B cell (primary cell): Measurements from ENCODE around the gene KTN1. TPM values are rescaled to one million over a fixed set of nuclear protein-coding genes. Genes with fewer than 3 reads are reported as not detected.

Experiments
- ATAC-seq: fragments of 200-7000 bp; cut with Tn5 transposase; one replicate; pipeline ENCODE4 v1.10.0; 2021; ENCODE audit warnings: low read depth, mild to moderate bottlenecking, moderate number of reproducible peaks, moderate library complexity
- CTCF ChIA-PET: fragments of 350-600 bp; sonication (Branson Sonifier 250); formaldehyde crosslinking; loops from one replicate; lab custom pipeline; 2021; ENCODE audit warnings: antibody characterized with exemption, inconsistent platforms; lab: Charles Lee
- POLR2A ChIA-PET: fragments of 350-600 bp; sonication (Branson Sonifier 250); formaldehyde crosslinking; loops from one replicate; lab custom pipeline; 2021; ENCODE audit warnings: antibody characterized with exemption; lab: Charles Lee
- DNase-seq: peaks from one replicate; pipeline ENCODE4 v3.0.0; 2013
- H2AFZ ChIP-seq: 2 replicates; pipeline ENCODE4 v1.6.1; 2012; ENCODE audit warnings: mild to moderate bottlenecking, low read depth, low read length; ENCODE audit not compliant: insufficient read depth, poor library complexity, severe bottlenecking
- H3K27ac ChIP-seq, 2 donors: 1 replicate in 1 of 2; 2 replicates in 1 of 2; pipeline ENCODE4 v1.5.1; 2012 to 2013; ENCODE audit warnings: low read length in 2 of 2, mild to moderate bottlenecking in 2 of 2, moderate library complexity in 1 of 2
- H3K27me3 ChIP-seq, 4 experiments: fragments of 200-600 bp in 1 of 4; sonication (generic) in 1 of 4; replicated peaks in 1 of 4; 1 replicate in 2 of 4; 2 replicates in 2 of 4; pipeline versions ENCODE4 v1.6.1 to v1.7.0; 2013 to 2016; ENCODE audit warnings: low read length in 3 of 4, mild to moderate bottlenecking in 2 of 4, mixed read lengths in 1 of 4, moderate library complexity in 1 of 4; ENCODE audit not compliant: insufficient read depth in 4 of 4, control insufficient read depth in 3 of 4; ENCODE audit errors: control extremely low read depth in 1 of 4
- H3K36me3 ChIP-seq, 2 experiments: replicated peaks in 1 of 2; 1 replicate in 1 of 2; 2 replicates in 1 of 2; pipeline versions ENCODE4 v1.6.1 to v1.7.1; 2013; ENCODE audit warnings: low read length in 1 of 2; ENCODE audit not compliant: insufficient read depth in 2 of 2, control insufficient read depth in 1 of 2; ENCODE audit errors: control extremely low read depth in 1 of 2, extremely low read depth in 1 of 2
- H3K4me1 ChIP-seq, 2 donors: fragments of 200-600 bp in 1 of 2; sonication (generic) in 1 of 2; 1 replicate in 1 of 2; 2 replicates in 1 of 2; pipeline versions ENCODE4 v1.5.1 to v1.6.1; 2013 to 2017; ENCODE audit warnings: low read length in 2 of 2; ENCODE audit not compliant: control insufficient read depth in 2 of 2, insufficient read depth in 2 of 2
- H3K4me2 ChIP-seq: replicated peaks from 2 replicates; pipeline ENCODE3; 2012; ENCODE audit warnings: mild to moderate bottlenecking, low read depth, low read length; ENCODE audit not compliant: poor library complexity, severe bottlenecking
- H3K4me3 ChIP-seq, 5 experiments: fragments of 200-600 bp in 1 of 5; sonication (generic) in 1 of 5; 1 replicate in 3 of 5; 2 replicates in 2 of 5; pipeline versions ENCODE4 v1.5.1 to v1.7.0; 2011 to 2016; ENCODE audit warnings: low read length in 4 of 5, mild to moderate bottlenecking in 4 of 5, low read depth in 2 of 5, control low read depth in 1 of 5, moderate library complexity in 1 of 5; ENCODE audit not compliant: insufficient read depth in 1 of 5; ENCODE audit errors: control extremely low read depth in 1 of 5, extremely low read depth in 1 of 5
- H3K79me2 ChIP-seq: fragments of 200-600 bp; sonication (generic); one replicate; pipeline ENCODE4 v1.6.0; 2016; ENCODE audit warnings: low read length; ENCODE audit not compliant: control insufficient read depth, insufficient read depth
- H3K9ac ChIP-seq: fragments of 200-600 bp; sonication (generic); 2 replicates; pipeline ENCODE4 v1.6.1; 2017; ENCODE audit warnings: mild to moderate bottlenecking, low read length, moderate library complexity
- H3K9me3 ChIP-seq, 3 donors: one replicate each; pipeline versions ENCODE4 v1.6.1 to v1.7.1; 2013; ENCODE audit warnings: low read length in 2 of 3; ENCODE audit not compliant: control insufficient read depth in 2 of 3, insufficient read depth in 1 of 3; ENCODE audit errors: control extremely low read depth in 1 of 3
- H4K20me1 ChIP-seq: 2 replicates; pipeline ENCODE4 v1.6.0; 2012; ENCODE audit warnings: mild to moderate bottlenecking, low read length; ENCODE audit not compliant: insufficient read depth, control insufficient read depth, poor library complexity, severe bottlenecking
- H3K27ac Mint-ChIP-seq: one replicate; pipeline ENCODE4 v1.8.0; 2021; ENCODE audit warnings: mixed read lengths
- H3K27me3 Mint-ChIP-seq: one replicate; pipeline ENCODE4 v1.8.0; 2021; ENCODE audit warnings: mixed read lengths
- H3K4me1 Mint-ChIP-seq: one replicate; pipeline ENCODE4 v1.8.0; 2021; ENCODE audit warnings: mixed read lengths
- H3K4me3 Mint-ChIP-seq: one replicate; pipeline ENCODE4 v1.8.0; 2021; ENCODE audit warnings: mixed read lengths
- H3K9me3 Mint-ChIP-seq: one replicate; pipeline ENCODE4 v1.8.0; 2022; ENCODE audit warnings: mixed read lengths; ENCODE audit not compliant: insufficient read depth
- CTCF ChIP-seq: fragments of 200-600 bp; IDR thresholded peaks from one replicate; pipeline ENCODE4 v1.8.0; 2022; ENCODE audit warnings: antibody characterized with exemption, mild to moderate bottlenecking
- EZH2 ChIP-seq: IDR thresholded peaks from 2 replicates; pipeline ENCODE4 v1.6.1; 2012; ENCODE audit warnings: borderline replicate concordance, low read depth, mild to moderate bottlenecking, moderate library complexity, low read length; ENCODE audit not compliant: insufficient read depth, poor library complexity, severe bottlenecking
- WGBS: methylation state at CpG from one replicate; pipeline ENCODE4 v1.1.5; 2013; ENCODE audit warnings: missing lambda C conversion rate; ENCODE audit not compliant: insufficient coverage; 5-methylcytosine and 5-hydroxymethylcytosine counted together
- intact Hi-C: fragments of 100-400 bp; cut with micrococcal nuclease; formaldehyde crosslinking; loops from one replicate; pipeline ENCODE4 v1.10.0; 2022
- polyA plus RNA-seq: library from polyadenylated mRNA; depleted of rRNA; stranded (reverse); fragments of >200 nt; gene quantifications from 2 replicates; pipeline ENCODE4 v1.2.3, GENCODE V29; 2012
- total RNA-seq, 2 donors: library from RNA; stranded (reverse); fragments of 120-200 nt in 1 of 2; gene quantifications; 1 replicate in 1 of 2; 2 replicates in 1 of 2; pipeline versions ENCODE4 v1.2.3 to v1.2.4, GENCODE V29; 2013 to 2022

KTN1 gene
- total and polyA plus RNA-seq, 2 donors (not counting 1 experiment from before 2014, with no cell fraction given), result 25.8 to 123 TPM

- ChIA-PET CTCF (interaction anchor here (1.1 to 1.4 kb wide), 2 partner anchors 19 to 22 kb away, joined by 3 read pairs; no protein-coding TSS in a partner anchor), POLR2A (no interaction called here)
- 100% methylated on average over 2 of the region's 4 CpGs for WGBS
- ATAC-seq, result no peak
- Histone ChIP-seq H3K79me2 (peaks cover 94% of the 10 kb centered on the region), H4K20me1 (peaks cover 71% of the 10 kb centered on the region), H3K4me3 (no peak overlapping the region), H3K9me3 (peaks cover 0 to 4% (median 0%) of the 10 kb centered on the region in 3 donors), H3K27ac (no peak overlapping the region), H2AFZ (no peak overlapping the region), H3K4me2 (no peak overlapping the region), H3K9ac (no peak overlapping the region), H3K36me3 (no peaks in the 10 kb centered on the region), H3K27me3 (no peaks in the 10 kb centered on the region), H3K4me1 (peaks cover 2 to 4% of the 10 kb centered on the region in 2 donors)
- Mint-ChIP-seq H3K4me1 (peaks cover 26% of the 10 kb centered on the region), H3K27me3 (no peaks in the 10 kb centered on the region), H3K4me3 (no peak overlapping the region), H3K27ac (no peak overlapping the region), H3K9me3 (no peaks in the 10 kb centered on the region)
- TF ChIP-seq CTCF (no peak), EZH2 (no peak)
- intact Hi-C loops, result no loop called here
- no peak for DNase-seq
These were observed 23.5 kb downstream of the KTN1 start for GRCh38 chr14:55603401-55603953.

- ChIA-PET CTCF (interaction anchor here (1.2 to 1.4 kb wide), 2 partner anchors 10 to 20 kb away, joined by 3 read pairs; no protein-coding TSS in a partner anchor), POLR2A (no interaction called here)
These were observed 24.5 kb downstream of the KTN1 start for GRCh38 chr14:55604488-55604887.

More at GRCh38 chr14:55604488-55604887, 24.5 kb downstream of the KTN1 start:
- H3K27me3 Mint-ChIP-seq, result no peaks in the 10 kb centered on the region
- DNase-seq, result no peak
- Histone ChIP-seq H3K9me3 (peaks cover 0 to 1% (median 0%) of the 10 kb centered on the region in 3 donors), H3K36me3 (no peaks in the 10 kb centered on the region), H3K27me3 (no peaks in the 10 kb centered on the region), H3K27ac (no peak overlapping the region), H3K4me1 (peaks cover 2 to 4% of the 10 kb centered on the region in 2 donors), H2AFZ (no peak overlapping the region), H3K79me2 (peaks cover 93% of the 10 kb centered on the region), H4K20me1 (peaks cover 74% of the 10 kb centered on the region), H3K4me3 (no peak overlapping the region), H3K4me2 (no peak overlapping the region), H3K9ac (no peak overlapping the region)
- intact Hi-C loops, result no loop called here
- TF ChIP-seq EZH2 (no peak), CTCF (no peak)
- no peaks in the 10 kb centered on the region for H3K9me3 Mint-ChIP-seq
- H3K4me3 Mint-ChIP-seq, result no peak overlapping the region
- H3K4me1 Mint-ChIP-seq, result peaks cover 27% of the 10 kb centered on the region
- ATAC-seq, result no peak
- no peak overlapping the region for H3K27ac Mint-ChIP-seq
